NB4 (cell line): ENCODE data around the gene POU2AF1.
"Not testable (repeated sequence)": the region's sequence is repeated elsewhere in the genome, so short reads cannot be mapped to it uniquely, and the experiment has no call there.

Source experiments
- DNase-seq: peaks from one replicate; pipeline ENCODE4 v3.0.0; 2010; ENCODE audit warnings: low read depth
- H3K4me3 ChIP-seq: one replicate; pipeline ENCODE4 v1.5.1; 2011; ENCODE audit warnings: mild to moderate bottlenecking, low read depth, low read length, moderate library complexity
- MYC ChIP-seq: IDR thresholded peaks from 2 replicates; pipeline ENCODE4 v1.6.1; 2011; ENCODE audit warnings: low read depth, low read length
- POLR2A ChIP-seq: IDR thresholded peaks from 2 replicates; pipeline ENCODE4 v1.6.1; 2011; ENCODE audit warnings: mild to moderate bottlenecking; ENCODE audit not compliant: insufficient read length; ENCODE audit errors: extremely low read depth
- TF ChIP-seq, protein P1 (sequence below): IDR thresholded peaks from 2 replicates; pipeline ENCODE4 v1.6.1; 2011; ENCODE audit warnings: low read depth, low read length
- TF ChIP-seq, protein P2 (sequence below): IDR thresholded peaks from one replicate; pipeline ENCODE4 v1.5.1; 2012; ENCODE audit warnings: low read depth, low read length

Gene POU2AF1

DNA sequence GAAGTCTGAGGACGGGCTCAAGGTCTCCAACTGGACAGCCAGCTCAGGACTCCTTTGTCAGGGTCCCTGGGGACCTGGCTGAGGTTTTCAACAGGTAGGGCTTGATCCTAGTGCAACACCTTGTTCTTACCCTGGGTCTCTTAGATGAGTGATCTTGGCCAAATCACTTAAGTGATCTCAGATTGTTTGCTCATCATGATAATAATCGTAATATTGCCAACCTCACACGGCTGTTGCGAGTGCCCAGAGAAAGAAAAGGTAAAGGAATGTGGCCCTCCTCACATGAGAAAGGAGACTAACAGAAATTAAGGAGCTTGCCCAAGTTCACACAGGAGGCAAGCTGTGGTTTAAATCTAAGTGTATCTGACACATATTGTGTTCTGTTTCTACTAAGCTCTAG lies 52.3 kb downstream of the POU2AF1 start:
- no peak for DNase-seq
- TF ChIP-seq, protein P1, sequence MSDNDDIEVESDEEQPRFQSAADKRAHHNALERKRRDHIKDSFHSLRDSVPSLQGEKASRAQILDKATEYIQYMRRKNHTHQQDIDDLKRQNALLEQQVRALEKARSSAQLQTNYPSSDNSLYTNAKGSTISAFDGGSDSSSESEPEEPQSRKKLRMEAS: no peak
- H3K4me3 ChIP-seq: no peak overlapping the region

DNA sequence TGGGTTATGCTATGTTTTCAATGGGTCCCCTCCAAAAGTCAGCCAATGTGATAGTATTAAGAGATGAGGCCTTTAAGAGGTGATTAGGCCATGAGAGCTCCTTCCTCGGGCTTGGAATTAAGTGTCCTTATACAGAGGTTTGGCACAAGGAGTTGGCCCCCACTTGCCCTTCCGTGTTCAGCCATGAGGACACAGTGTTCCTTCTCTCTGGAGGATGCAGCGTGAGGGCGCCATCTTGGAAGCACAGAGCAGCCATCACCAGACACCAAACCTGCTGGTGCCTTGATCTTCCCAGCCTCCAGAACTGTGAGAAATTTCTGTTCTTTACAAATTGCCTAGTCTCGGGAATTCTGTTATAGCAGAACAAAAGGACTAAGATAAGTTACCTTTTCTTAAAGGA lies 53.8 kb downstream of the POU2AF1 start:
- H3K4me3 ChIP-seq: no peak overlapping the region
- DNase-seq: no peak
- TF ChIP-seq, protein P1: no peak
- TF ChIP-seq, protein P2, sequence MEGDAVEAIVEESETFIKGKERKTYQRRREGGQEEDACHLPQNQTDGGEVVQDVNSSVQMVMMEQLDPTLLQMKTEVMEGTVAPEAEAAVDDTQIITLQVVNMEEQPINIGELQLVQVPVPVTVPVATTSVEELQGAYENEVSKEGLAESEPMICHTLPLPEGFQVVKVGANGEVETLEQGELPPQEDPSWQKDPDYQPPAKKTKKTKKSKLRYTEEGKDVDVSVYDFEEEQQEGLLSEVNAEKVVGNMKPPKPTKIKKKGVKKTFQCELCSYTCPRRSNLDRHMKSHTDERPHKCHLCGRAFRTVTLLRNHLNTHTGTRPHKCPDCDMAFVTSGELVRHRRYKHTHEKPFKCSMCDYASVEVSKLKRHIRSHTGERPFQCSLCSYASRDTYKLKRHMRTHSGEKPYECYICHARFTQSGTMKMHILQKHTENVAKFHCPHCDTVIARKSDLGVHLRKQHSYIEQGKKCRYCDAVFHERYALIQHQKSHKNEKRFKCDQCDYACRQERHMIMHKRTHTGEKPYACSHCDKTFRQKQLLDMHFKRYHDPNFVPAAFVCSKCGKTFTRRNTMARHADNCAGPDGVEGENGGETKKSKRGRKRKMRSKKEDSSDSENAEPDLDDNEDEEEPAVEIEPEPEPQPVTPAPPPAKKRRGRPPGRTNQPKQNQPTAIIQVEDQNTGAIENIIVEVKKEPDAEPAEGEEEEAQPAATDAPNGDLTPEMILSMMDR: no peak
- no peak for TF ChIP-seq MYC
- TF ChIP-seq POLR2A: no peak

DNA sequence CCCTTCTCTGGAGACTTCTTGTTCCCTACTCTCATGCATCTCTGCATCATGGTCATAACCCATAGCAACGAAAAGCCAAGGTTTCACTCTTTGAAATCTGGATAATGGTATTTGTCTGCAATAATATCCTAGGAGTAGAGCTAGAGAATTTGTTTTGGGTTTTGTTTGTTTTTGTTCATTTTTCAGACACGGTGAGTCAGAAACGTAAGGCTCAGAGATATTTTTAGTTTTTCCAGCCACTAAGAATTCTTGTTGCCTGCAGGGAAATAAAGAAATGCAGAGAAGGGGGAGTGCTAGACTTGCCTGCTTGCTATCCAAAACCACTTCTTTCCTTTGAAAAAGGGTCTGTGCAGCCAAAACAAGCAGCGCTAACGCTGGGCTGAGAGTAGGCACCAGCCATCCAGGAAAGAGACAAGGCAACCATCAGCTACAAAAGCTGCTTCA lies 54.8 kb downstream of the POU2AF1 start:
- TF ChIP-seq, protein P2: no peak
- no peak for TF ChIP-seq MYC
- TF ChIP-seq, protein P1: no peak
- no peak for TF ChIP-seq POLR2A
- no peak for DNase-seq
- no peak overlapping the region for H3K4me3 ChIP-seq

DNA sequence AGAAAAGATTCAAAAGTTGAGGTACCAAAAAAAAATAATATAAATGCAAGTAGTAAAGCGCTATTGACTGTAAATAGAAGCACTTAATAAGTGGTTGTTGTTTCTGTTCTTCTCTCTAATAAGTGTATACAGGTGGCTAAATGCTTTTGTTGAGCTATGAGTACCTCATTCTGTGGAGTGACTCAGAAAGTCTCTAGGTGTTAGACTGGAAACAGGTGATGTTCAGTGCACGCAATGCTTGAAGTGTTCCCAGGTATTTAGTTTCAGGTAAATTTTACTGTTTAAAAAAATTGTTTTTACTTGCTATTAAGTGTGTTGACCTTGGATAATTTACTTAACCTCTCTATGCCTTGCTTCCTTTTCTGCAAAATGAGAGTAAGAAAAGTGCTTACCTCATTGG lies 56.5 kb downstream of the POU2AF1 start:
- no peak overlapping the region for H3K4me3 ChIP-seq
- TF ChIP-seq POLR2A (no peak), MYC (no peak)
- TF ChIP-seq, protein P2: no peak
- TF ChIP-seq, protein P1: no peak
- no peak for DNase-seq

DNA sequence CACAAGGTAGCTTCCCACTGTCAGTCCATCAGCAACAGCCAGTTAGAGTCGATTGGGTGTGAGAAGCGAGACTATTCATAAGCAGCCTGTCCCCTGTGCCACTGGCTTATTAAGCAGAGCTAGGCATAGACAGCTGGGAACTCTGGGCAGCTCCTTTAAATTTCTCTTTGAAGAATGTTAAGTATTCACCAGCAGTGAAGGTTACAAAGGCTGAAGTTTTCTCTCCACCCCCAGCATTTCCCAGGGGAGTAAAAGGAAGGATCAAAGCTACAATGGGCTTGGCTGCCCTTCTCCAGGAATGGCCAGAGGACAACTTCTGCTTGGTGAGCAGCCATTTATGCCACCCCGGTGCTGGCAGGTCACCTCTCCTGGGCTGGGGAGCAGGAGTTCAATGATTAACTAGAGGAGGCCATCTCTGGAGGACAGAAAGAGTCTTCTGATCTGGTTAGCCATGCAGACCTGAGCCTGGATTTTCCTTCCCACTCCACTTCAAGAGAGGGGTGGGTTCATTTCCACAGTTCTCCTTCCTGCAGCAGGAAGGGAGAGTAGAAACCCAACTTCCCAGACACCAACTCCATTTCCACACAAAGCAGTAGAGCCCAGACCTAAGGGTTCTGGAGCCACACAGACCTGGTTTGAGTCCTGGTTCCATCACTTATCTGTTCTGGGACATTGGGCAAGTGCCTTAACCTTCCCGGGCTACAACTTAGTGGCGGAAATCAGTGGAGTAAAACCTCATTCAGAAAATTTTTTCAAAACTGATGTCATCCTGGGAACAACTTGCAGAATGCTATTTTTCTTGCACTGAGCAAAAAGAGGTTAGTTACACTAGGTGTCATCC lies 58.1 kb downstream of the POU2AF1 start:
- no peak for DNase-seq
- TF ChIP-seq, protein P2: no peak
- no peak for TF ChIP-seq POLR2A
- TF ChIP-seq MYC: no peak
- TF ChIP-seq, protein P1: no peak
- no peak overlapping the region for H3K4me3 ChIP-seq

DNA sequence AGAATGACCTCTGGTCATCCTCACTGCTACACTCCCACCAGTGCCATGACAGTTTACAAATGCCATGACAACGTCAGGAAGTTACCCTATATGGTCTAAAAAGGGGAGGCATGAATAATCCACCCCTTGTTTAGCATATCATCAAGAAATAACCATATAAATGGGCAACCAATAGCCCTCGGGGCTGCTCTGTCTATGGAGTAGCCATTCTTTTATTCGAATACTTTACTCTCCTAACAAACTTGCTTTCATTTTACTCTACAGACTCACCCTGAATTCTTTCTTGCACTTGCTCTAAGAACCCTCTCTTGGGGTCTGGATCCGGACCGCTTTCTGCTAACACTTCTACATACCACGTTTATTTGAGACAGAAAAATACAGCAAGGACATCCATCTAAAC lies 58.9 kb downstream of the POU2AF1 start:
- not testable (repeated sequence) for DNase-seq, H3K4me3 ChIP-seq

DNA sequence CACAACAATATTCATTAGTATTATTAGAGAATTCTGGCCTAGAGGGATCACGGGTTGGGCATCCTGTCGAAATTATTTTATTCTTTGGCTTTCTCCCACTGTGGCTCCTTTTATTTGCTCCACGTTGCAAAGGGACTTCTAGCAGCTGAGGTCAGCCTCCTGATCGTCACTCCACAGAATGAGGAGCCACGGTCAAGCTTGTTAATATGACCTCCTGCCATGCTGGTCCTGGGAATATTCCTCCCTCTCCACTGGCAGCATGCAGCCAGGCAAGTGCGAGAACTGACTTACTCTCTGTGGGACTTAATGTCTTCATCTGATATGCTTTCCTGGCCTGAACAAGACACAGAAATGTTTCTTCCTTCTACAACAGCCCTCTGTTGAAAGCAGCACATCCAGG lies 59.8 kb downstream of the POU2AF1 start:
- H3K4me3 ChIP-seq: no peak overlapping the region
- no peak for DNase-seq
- TF ChIP-seq POLR2A (no peak), MYC (no peak)
- TF ChIP-seq, protein P2: no peak
- TF ChIP-seq, protein P1: no peak
